Psoas muscle (tissue), 8 donors: ENCODE results near the gene RTP5. TPM values are rescaled to one million over a fixed set of nuclear protein-coding genes. Genes with fewer than 3 reads are reported as not detected.

Experiments
- ATAC-seq, 4 donors: fragments of 200-7000 bp; cut with Tn5 transposase; one replicate each; pipeline ENCODE4 v1.9.1; 2020; ENCODE audit warnings: moderate library complexity in 3 of 4, mild to moderate bottlenecking in 2 of 4
- DNase-seq, 2 donors: peaks; one replicate each; pipeline ENCODE4 v3.0.0-alpha.2; 2020
- H3K27ac ChIP-seq: fragments of 200-600 bp; one replicate; pipeline ENCODE4 v1.8.0; 2022
- H3K27me3 ChIP-seq, 3 donors: fragments of 200-600 bp in 1 of 3; one replicate each; pipeline versions ENCODE4 v1.6.1 to v1.8.0; 2013 to 2022; ENCODE audit warnings: low read length in 2 of 3, mild to moderate bottlenecking in 2 of 3, moderate library complexity in 1 of 3; ENCODE audit not compliant: insufficient read depth in 3 of 3
- H3K36me3 ChIP-seq, 2 donors: fragments of 200-600 bp in 1 of 2; one replicate each; pipeline versions ENCODE4 v1.6.1 to v1.8.0; 2013 to 2022; ENCODE audit warnings: low read depth in 1 of 2, mild to moderate bottlenecking in 1 of 2, moderate library complexity in 1 of 2; ENCODE audit not compliant: insufficient read depth in 1 of 2
- H3K4me1 ChIP-seq: fragments of 200-600 bp; one replicate; pipeline ENCODE4 v1.8.0; 2022
- H3K4me3 ChIP-seq: fragments of 200-600 bp; one replicate; pipeline ENCODE4 v1.8.0; 2022; ENCODE audit warnings: mild to moderate bottlenecking
- H3K9me3 ChIP-seq: fragments of 200-600 bp; one replicate; pipeline ENCODE4 v1.8.0; 2022
- CTCF ChIP-seq: fragments of 200-600 bp; IDR thresholded peaks from one replicate; pipeline ENCODE4 v1.8.0; 2022; ENCODE audit warnings: antibody characterized with exemption
- WGBS, 3 donors: extraction: QIAGEN DNeasy Blood & Tissue Kit; methylation state at CpG; one replicate each; pipeline versions ENCODE4 v1.1.6 to v1.1.7; 2013; 5-methylcytosine and 5-hydroxymethylcytosine counted together
- intact Hi-C, 2 donors: fragments of 100-400 bp; cut with DNase I; formaldehyde crosslinking; loops; one replicate each; pipeline versions ENCODE4 v1.11.0 to v1.14.2; 2022
- polyA plus RNA-seq, 3 donors: library from polyadenylated mRNA; stranded (reverse); fragments of 200-250 nt; gene quantifications; one replicate each; pipeline ENCODE4 v1.2.3, GENCODE V29; 2013
- total RNA-seq, 4 donors: library from RNA; stranded (reverse); fragmentation: NEBNext Ultra II Directional in 2 of 4; extraction: Animal tissue kit (Norgen Biotek cat#: 25700) in 2 of 4; gene quantifications; one replicate each; pipeline versions ENCODE4 v1.2.1 to v1.2.4, GENCODE V29; 2021 to 2023
- donor health status: healthy with polysubstance abuse.
- donor health status: DM: no; HTN: no; CAD: no; lungs with moderate emphysema.
- donor health status: Bipolar disorder and iron deficiency.
- donor health status: healthy.
- donor health status: DM: yes; HTN: yes; CAD: no.
- donor health status: DM: no; HTN: no; CAD: no.
- donor health status: DM: no; HTN: no; CAD: no.
- donor health status: DM: yes; HTN: yes; CAD: no.

RTP5 gene
- total and polyA plus RNA-seq, 7 donors, result 0.01 TPM; not detected in 6

DNA sequence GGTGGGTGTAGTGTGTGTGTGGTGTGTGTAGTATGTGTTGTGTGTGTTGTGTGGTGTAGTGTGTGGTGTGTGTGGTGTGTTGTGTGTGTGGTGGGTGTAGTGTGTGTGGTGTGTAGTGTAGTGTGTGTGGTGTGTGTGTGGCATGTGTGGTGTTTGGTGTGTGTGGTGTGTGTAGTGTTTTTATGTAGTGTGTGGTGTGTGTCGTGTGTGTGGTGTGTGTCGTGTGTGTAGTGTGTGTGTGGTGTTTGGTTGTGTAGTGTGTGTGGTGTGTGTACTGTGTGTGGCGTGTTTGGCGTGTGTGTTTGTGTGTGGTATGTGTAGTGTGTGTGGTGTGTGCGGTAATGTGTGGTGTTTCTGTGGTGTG is 4.7 kb upstream of the RTP5 start:
- TF ChIP-seq CTCF, result no peak
- Histone ChIP-seq H3K27ac (no peak overlapping the region), H3K36me3 (no peaks in the 10 kb centered on the region), H3K27me3 (peaks cover 0 to 63% (median 30%) of the 10 kb centered on the region in 3 donors), H3K4me3 (no peak overlapping the region), H3K4me1 (peaks cover 4% of the 10 kb centered on the region), H3K9me3 (no peaks in the 10 kb centered on the region)
- ATAC-seq (no peak), DNase-seq (peak in 1 of 2 donors; percentile 2)
- intact Hi-C loops, result no loop called here
- WGBS, 3 donors, result 92 to 97% (median 94%) methylated on average over 5 of the region's 5 CpGs

DNA sequence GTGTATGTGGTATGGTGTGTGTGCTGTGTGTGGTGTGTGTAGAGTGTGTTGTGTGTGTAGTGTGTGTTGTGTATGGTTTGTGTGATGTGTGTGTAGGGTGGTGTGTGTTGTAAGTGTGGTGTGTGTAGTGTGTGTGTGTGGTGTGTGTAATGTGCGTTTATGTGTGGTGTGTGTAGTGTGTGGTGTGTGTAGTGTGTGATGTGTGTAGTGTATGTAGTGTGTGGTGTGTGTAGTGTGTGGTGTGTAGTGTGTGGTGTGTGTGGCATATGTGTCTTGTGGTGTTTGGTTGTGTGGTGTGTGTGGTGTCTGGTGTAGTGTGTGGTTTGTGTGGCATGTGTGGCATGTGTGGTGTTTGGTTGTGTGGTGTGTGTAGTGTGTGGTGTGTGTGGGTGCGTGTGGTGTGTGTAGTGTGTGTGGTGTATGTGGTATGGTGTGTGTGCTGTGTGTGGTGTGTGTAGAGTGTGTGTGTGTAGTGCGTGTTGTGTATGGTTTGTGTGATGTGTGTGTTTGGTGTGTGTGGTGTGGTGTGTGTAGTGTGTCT is 4.0 kb upstream of the RTP5 start:
- no peak for TF ChIP-seq CTCF
- Histone ChIP-seq H3K9me3 (no peaks in the 10 kb centered on the region), H3K36me3 (no peaks in the 10 kb centered on the region), H3K27me3 (peaks cover 0 to 69% (median 30%) of the 10 kb centered on the region in 3 donors), H3K4me1 (no peaks in the 10 kb centered on the region), H3K27ac (no peak overlapping the region), H3K4me3 (no peak overlapping the region)
- intact Hi-C loops, result no loop called here
- ATAC-seq (no peak), DNase-seq (peak in 1 of 2 donors; percentile 6)
- 90 to 93% (median 91%) methylated on average over 3 of the region's 3 CpGs for WGBS, 3 donors

DNA sequence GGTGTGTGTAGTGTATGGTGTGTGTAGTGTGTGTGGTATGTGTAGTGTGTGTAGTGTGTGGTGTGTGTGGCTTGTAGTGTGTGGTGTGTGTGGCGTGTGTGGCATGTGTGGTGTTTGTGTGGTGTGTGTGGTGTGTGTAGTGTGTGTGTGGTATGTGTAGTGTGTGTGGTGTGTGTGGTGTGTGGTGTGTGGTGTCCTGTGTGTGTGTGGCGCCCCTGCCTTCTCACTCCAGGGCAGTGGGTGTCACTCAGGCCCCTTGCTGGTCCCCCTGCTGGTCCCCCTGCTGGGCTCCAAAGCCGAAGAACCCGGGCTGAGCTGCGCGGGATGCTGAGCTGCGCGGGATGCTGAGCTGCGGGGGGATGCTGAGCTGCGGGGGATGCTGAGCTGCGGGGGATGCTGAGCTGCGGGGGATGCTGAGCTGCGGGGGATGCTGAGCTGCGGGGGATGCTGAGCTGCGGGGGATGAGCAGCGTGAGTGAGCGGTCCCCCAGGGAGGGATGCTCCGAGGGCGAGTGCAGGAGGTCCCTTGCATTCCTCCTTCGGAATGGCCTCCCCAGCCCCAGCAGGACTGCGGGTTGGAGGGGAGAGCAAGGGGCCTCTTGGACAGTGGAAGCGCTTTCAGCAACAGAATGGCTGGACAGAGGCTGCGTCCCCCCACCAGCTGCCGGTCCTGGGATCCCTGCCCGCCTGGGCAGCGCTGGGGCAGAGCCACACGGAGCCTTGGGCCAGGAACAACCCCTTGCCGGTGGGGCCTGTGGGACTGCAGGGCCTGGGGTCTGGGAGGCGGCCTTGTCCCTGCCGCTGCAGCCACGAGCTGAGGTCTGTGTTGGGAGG is 3.4 kb upstream of the RTP5 start:
- Histone ChIP-seq H3K27ac (no peak overlapping the region), H3K27me3 (peaks cover 0 to 65% (median 30%) of the 10 kb centered on the region in 3 donors), H3K4me1 (no peaks in the 10 kb centered on the region), H3K4me3 (no peak overlapping the region), H3K9me3 (no peaks in the 10 kb centered on the region), H3K36me3 (no peaks in the 10 kb centered on the region)
- 7 to 10% (median 9%) methylated on average over 16 to 31 of the region's 31 CpGs for WGBS, 3 donors
- DNase-seq (peak; percentile 12 to 46), ATAC-seq (peak in 2 of 4 donors; percentile 6 to 9)
- intact Hi-C loops, result no loop called here
- no peak for TF ChIP-seq CTCF

GRCh38 chr2:241866790-241867645 is 2.5 kb upstream of the RTP5 start:
- peak; percentile 14 to 39 for DNase-seq
- peaks cover 0 to 57% (median 28%) of the 10 kb centered on the region in 3 donors for H3K27me3 ChIP-seq
- WGBS, 3 donors, result 55 to 66% (median 61%) methylated on average over 23 to 33 of the region's 33 CpGs

More at GRCh38 chr2:241866790-241867645, 2.5 kb upstream of the RTP5 start:
- no peak for TF ChIP-seq CTCF
- no peak for ATAC-seq
- H3K9me3 ChIP-seq, result no peaks in the 10 kb centered on the region
- H3K4me3 ChIP-seq, result no peak overlapping the region
- H3K36me3 ChIP-seq, result no peaks in the 10 kb centered on the region
- H3K27ac ChIP-seq, result no peak overlapping the region
- H3K4me1 ChIP-seq, result no peaks in the 10 kb centered on the region
- intact Hi-C loops, result no loop called here
